ENCODE data around the gene FAM83B. TPM values are rescaled to one million over a fixed set of nuclear protein-coding genes. Genes with fewer than 3 reads are reported as not detected.

The FAM83B gene
- total RNA-seq, 1 experiment from 2014 or later: 3.9 TPM

- no peaks in the 10 kb centered on the region for H3K27me3 Mint-ChIP-seq (ENCODE audit: low read depth)
- no peak overlapping the region for H3K27ac Mint-ChIP-seq
- TF ChIP-seq ZMAT4 (CRISPR knock-in tag; IDR thresholded peaks at IDR 0.05): no peak
- TF ChIP-seq FOXP1 (CRISPR knock-in tag; IDR thresholded peaks at IDR 0.05; ENCODE audit: borderline replicate concordance): no peak
- no peak for TF ChIP-seq ZNF138 (CRISPR knock-in tag; conservative IDR thresholded peaks at IDR 0.05)
- TF ChIP-seq ZBTB43 (CRISPR knock-in tag; IDR thresholded peaks at IDR 0.05): no peak
- TF ChIP-seq USF1 (CRISPR knock-in tag; IDR thresholded peaks at IDR 0.05): no peak
- no peak for TF ChIP-seq JAZF1 (CRISPR knock-in tag; IDR thresholded peaks at IDR 0.05)
- no peak for TF ChIP-seq CREM (CRISPR knock-in tag; IDR thresholded peaks at IDR 0.05)
- no peak for TF ChIP-seq ZNF416 (CRISPR knock-in tag; IDR thresholded peaks at IDR 0.05)
- no peak for TF ChIP-seq ERG (CRISPR knock-in tag; IDR thresholded peaks at IDR 0.05)
- TF ChIP-seq ZNF121 (CRISPR knock-in tag; IDR thresholded peaks at IDR 0.05): no peak
- no peak for TF ChIP-seq IRF1 (CRISPR knock-in tag; IDR thresholded peaks at IDR 0.05)
- no peaks in the 10 kb centered on the region for H3K9me3 Mint-ChIP-seq
- CTCF ChIA-PET: no interaction called here
- POLR2A ChIA-PET: no interaction called here
- DNase-seq (ENCODE audit: low spot score) (no peak), ATAC-seq (peak; percentile 44)
- no peaks in the 10 kb centered on the region for H3K36me3 Mint-ChIP-seq
- peaks cover 16% of the 10 kb centered on the region for H3K4me1 Mint-ChIP-seq
- H3K4me3 Mint-ChIP-seq: no peak overlapping the region
These were observed 53.4 kb downstream of the FAM83B start for GRCh38 chr6:54899986-54900385.

GRCh38 chr6:54900666-54901065 is 54.1 kb downstream of the FAM83B start:
- Mint-ChIP-seq H3K27ac (no peak overlapping the region), H3K36me3 (no peaks in the 10 kb centered on the region), H3K4me1 (peaks cover 16% of the 10 kb centered on the region), H3K4me3 (no peak overlapping the region), H3K27me3 (ENCODE audit: low read depth) (no peaks in the 10 kb centered on the region), H3K9me3 (no peaks in the 10 kb centered on the region)
- CTCF ChIA-PET: no interaction called here
- DNase-seq (ENCODE audit: low spot score) (no peak), ATAC-seq (no peak)
- POLR2A ChIA-PET: no interaction called here
- no peak for TF ChIP-seq GRHL2 (CRISPR knock-in tag; IDR thresholded peaks at IDR 0.05; ENCODE audit: insufficient replicate concordance, severe bottlenecking)
- no peak for TF ChIP-seq MAX (CRISPR knock-in tag; IDR thresholded peaks at IDR 0.05)
- no peak for TF ChIP-seq STAT6 (CRISPR knock-in tag; conservative IDR thresholded peaks at IDR 0.05; ENCODE audit: low read depth)
- no peak for TF ChIP-seq RELA (CRISPR knock-in tag; IDR thresholded peaks at IDR 0.05; ENCODE audit: borderline replicate concordance)
- TF ChIP-seq ZNF425 (CRISPR knock-in tag; conservative IDR thresholded peaks at IDR 0.05): no peak
- TF ChIP-seq SOX15 (CRISPR knock-in tag; IDR thresholded peaks at IDR 0.05): no peak
- no peak for TF ChIP-seq NR3C1 (CRISPR knock-in tag; conservative IDR thresholded peaks at IDR 0.05; ENCODE audit: low read depth)
- no peak for TF ChIP-seq JUN (CRISPR knock-in tag; IDR thresholded peaks at IDR 0.05)
- TF ChIP-seq MYBL2 (CRISPR knock-in tag; IDR thresholded peaks at IDR 0.05): no peak
